D341Med (cell line): ENCODE results near the gene GLYATL3.

Source experiments
- DNase-seq: peaks from one replicate; pipeline ENCODE4 v3.0.0; 2012; ENCODE audit warnings: low spot score

GLYATL3 gene

DNA sequence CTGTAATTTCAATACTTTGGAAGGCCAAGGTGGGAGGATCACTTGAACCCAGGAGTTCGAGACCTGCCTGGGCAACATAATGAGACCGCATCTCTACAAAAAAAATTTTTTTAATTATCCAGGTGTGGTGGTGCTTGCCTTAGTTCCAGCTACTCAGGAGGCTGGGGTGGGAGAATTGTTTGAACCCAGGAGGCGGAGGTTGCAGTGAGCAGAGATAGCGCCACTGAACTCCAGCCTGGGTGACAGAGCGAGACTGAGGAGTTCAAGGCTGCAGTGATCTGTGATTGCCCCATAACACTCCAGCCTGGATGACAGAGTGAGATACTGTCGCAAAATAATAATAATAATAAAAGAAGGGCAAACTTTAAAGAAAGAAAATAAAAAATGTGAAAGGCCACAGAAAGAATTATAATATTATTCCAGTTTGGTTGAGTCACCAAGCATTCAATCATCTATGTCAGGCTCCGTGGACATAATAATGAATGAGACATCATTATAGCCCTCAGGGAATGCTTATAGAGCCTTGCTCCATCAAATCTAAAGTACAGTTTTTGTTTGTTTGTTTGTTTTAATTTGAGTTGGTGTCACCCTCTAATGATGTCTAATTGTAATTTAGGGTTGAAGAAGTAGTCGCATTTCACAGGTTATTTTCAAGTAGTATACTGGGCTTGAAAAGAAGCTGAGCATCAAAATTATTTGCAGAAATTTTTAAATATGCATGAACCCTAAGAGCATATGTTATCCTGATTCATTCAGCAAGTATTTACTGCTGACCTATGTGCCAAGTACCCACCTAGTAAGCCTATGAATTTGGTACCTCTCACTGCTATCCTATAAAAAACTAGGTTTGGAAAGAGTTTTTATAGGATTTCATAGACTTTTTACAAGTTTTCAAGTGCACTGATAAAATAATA lies 15.1 kb downstream of the GLYATL3 start:
- no peak for DNase-seq

DNA sequence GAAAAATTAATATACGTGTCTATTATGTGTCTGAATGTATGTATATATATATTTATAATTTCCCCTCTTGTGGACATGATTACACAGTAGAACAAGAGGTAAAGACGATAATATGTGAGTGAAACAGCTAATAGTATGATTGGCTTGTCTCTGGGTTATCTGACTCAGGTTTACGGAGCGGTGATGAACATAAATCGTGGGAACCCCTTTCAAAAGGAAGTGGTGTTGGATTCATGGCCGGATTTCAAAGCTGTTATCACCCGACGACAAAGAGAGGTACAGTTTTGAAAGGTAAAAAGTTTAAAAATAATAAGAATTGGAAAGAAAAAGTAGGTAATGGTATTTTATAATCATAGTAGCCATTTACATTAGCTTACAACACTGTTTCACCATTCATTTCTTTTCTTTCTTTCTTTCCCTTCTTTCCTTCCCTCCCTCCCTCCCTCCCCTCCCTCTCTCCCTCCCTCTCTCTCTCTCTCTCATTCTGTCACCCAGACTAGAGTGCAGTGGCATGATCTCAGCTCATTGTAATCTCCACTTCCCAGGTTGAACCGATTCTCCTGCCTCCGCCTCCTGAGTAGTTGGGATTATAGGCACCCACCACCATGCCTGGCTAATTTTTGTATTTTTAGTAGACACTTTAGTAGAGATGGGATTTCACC lies 15.9 kb downstream of the GLYATL3 start:
- no peak for DNase-seq

- DNase-seq: no peak
Measured at GRCh38 chr6:49516147-49516505, 16.4 kb downstream of the GLYATL3 start.

- DNase-seq: no peak
Measured at GRCh38 chr6:49517919-49518318, 18.2 kb downstream of the GLYATL3 start.

DNA sequence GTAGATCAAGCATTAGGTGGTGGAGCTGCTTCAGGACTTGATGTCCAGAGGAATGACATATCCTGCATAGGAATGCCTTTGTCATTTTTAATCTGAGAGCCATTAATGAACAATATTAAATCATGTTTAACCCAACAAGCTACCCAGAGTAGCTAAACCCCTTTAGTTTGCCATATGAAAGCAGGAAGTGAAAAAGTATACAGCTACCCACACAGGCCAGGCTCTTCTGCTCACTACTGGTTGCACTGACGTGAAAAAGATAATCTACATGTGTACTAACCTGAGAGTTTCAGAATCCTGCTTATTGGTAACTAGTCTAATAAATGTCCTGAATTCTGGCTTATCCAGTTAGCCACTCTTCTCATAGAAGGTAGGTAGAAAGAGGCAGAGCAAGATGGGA lies 19.9 kb downstream of the GLYATL3 start:
- DNase-seq: no peak

GRCh38 chr6:49522710-49523593 lies 23.2 kb downstream of the GLYATL3 start:
- DNase-seq: no peak

DNA sequence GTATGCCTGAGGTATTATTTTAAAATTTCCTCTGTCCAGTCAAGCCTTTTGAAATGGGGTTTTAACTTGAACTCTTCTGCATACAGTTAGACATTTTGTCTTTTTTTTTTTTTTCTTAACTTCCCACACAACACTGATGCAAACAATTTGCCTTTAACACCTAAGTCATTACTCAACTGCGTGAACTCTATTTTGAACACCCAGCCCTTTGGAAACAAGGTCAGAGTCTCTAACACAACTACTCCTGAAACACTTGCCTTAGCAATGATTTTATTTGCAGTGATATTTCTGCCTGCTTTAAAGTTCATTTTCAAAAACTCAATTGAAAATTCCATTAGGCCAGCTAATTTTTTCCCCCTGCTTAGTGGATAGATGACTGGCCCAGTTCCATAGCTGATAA lies 24.2 kb downstream of the GLYATL3 start:
- DNase-seq: no peak

DNA sequence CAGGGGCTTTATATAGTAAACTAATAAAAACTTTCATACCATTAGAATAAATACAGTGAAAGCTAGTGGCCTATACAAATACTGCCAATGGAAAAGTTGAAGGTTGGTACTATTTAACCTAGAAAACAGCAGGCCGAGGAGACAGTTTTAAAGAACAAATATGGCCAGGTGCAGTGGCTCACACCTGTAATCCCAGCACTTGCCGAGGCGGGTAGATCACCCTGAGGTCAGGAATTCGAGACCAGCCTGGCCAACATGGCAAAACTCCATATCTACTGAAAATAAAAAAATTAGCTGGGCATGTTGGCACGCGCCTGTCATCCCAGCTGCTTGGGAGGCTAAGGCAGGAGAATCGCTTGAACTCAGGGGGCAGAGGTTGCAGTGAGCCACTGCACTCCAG lies 24.8 kb downstream of the GLYATL3 start:
- no peak for DNase-seq

DNA sequence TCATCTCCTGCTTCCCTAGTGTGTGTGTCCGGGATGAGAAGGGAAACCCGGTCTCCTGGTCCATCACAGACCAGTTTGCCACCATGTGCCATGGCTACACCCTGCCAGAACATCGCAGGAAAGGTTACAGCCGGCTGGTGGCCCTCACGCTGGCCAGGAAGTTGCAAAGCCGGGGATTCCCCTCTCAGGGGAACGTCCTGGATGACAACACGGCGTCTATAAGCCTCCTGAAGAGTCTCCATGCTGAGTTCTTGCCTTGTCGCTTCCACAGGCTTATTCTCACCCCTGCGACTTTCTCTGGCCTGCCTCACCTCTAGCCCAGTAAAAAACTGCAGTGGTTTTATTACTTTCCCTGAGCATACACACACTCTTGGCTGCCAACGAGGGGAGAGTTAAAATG lies 26.9 kb downstream of the GLYATL3 start:
- no peak for DNase-seq

- no peak for DNase-seq
Measured at GRCh38 chr6:49527320-49527719, 27.6 kb downstream of the GLYATL3 start.

DNA sequence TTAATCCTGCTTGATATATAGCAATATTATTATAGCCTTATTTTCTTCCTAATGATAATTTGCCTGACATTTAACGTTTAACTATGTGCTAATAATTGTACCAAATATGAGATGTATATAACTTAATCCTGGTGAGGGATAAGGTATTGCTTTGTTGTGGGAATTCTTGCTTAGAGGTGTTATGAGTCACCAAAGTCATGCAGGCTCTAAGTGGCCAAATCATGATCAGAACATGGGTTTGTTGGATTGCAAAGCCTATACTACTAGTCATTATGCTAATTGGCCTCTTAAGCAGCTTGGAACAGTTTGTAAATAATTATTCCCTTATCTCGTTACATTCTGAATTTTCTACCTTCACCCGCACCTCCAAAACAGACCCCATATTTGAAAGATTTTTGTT lies 28.8 kb downstream of the GLYATL3 start:
- no peak for DNase-seq

DNA sequence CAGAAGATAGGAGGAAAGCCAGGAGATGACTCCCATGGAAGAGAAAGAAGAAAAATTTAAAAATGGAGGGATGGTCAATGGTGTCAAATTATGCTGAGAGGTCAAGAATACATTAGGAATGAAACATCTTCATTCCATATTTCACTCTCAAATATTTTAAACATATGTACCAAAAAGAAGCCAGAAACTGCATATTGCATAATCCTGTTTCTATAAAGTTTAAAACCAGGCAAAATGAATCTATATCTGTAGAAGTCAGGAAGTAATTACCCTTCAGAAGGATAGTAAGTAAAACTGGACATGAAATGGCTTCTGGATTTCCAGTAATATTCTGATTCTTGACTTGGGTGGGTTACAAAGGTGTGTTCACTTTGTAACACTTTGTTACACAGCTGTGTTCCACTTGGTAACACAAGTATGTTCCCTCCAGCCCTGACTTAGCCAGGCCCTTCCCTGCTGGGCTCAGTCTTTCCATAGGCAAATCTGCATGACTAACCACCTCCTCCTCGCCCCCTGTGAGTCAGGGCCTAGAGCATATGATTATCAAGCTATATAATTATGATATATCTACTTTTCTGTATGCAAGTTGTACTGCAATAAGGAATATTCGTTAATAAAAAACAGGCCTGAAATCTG lies 30.5 kb downstream of the GLYATL3 start:
- no peak for DNase-seq

- no peak for DNase-seq
Measured at GRCh38 chr6:49531774-49532569, 32.2 kb downstream of the GLYATL3 start.

DNA sequence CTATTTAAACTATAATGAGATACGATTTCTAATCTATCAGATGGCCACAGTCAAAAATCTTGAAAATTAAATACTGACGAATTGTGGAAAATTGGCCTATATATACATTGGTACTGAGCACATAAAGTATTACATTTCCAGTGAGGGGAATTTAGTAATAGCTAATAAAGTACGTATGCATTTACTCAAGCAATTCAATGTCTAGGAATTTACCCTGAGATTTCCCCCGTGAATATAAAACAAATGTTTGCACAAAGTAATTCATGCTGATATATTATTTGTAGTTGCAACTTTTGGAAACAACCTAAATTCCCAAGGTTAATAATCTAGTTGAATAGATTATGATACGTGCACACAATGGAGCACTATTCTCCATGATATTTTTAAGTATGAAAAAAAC lies 36.1 kb downstream of the GLYATL3 start:
- DNase-seq: no peak

DNA sequence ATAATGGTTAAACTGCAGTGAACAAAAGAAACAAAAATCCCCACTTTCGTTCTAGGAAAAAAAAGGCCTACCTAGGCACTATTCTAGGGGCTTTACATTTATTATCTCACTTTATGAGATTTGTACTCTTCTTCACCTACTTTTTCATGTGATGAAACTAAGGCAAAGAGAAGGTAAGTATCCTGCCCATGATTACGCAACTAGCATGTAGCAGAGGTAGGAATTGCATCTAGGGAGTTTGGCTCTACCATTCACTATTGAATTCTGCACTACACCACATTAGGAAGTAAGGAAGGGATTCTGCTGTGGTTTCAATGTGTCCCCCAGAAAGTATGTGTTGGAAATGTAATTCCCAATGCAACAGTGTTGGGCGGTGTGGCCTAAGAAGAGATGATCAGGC lies 39.4 kb downstream of the GLYATL3 start:
- DNase-seq: no peak

DNA sequence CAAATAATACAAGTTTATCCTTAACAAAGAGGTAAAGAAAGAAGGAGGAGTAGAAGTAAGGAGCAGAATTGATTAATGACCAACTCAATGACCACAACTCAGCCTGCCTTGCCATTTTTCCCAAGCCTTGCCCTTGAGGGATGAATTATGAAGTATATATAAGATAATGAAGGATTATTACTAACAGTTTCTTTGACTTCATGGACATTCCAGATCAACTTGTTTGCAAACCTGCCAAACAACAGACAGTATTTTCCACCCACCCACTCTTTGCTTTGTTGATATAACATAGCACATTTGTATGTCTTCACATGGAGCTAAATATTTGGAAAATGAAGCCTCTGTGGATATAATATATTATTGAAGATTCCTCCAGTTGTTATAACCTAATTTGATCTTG lies 40.9 kb downstream of the GLYATL3 start:
- DNase-seq: no peak

DNA sequence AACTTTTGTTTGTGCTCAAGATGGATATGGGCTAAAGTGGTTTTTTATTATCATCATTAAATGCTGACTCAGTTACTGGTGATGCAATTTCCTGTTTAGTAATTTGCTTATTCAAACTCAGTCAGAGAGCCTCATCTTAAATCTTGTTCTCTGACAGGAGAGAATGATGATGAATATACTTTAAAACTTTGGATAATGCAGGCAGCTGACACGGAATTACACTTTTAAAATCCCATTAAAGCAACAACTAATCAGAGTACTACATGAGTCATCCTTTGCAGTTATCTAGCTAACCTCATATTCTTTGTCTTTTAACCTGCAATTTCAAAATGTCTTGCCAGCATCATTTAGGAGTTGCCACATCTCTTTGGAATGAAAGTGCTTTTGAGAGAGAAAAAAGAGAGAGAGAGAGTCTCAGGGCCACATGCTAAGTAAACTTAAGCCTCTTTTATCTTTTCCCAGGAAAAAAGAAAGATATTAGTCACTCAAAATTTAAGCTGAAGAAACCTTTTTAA lies 41.5 kb downstream of the GLYATL3 start:
- DNase-seq: no peak

DNA sequence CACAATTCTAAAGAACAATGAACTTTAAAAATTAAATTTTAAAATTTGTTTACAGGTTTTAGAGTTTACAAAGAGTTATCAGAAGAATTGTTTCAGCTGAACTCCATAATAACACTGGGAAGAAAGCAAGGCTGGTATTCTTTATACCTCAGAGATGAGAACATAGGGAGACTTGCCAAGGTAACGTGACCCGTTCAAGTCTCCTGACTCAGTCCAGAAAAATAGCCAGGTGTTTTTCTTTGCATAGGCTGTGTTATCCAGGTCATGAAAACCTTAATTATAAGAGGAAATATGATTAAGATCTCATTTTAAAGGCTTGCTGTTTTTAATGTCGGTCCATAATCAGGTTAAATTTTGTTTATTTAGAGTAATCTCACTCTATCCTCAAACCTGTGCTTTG lies 42.2 kb downstream of the GLYATL3 start:
- DNase-seq: no peak

DNA sequence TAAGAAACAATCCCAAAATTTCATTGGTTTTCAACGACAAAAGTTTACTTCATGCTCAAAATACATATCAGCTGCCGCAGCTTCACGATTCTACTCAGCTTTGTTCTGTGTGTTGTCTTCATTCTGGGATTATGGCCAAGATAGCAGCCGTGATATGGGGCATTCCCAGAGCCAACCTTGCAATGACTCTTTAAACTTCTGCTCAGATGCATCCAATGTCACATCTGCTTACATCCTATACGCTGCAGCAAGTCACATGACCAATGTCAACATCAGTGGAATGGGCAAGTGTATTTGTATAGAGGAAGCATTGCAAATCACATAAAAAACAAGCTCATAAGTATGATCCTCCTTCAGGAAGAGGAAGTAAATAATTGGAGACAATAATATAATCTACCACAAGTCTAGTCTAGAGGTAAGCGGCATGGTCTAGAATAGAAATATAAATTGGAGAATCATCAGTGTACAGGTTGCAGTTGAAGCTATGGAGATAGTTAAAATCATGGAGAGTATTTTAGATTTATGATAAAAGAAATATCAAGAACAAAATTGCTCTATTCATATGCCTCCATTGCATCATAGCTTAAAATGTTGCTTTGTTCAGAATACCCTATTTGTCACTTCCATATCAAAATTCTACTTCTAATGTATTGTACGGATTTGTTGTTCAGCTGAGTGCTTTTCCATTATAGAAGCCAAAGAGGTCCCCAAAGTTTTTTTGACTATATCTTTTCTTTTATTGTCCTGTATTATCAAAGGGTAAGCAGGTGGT lies 43.5 kb downstream of the GLYATL3 start:
- no peak for DNase-seq

DNA sequence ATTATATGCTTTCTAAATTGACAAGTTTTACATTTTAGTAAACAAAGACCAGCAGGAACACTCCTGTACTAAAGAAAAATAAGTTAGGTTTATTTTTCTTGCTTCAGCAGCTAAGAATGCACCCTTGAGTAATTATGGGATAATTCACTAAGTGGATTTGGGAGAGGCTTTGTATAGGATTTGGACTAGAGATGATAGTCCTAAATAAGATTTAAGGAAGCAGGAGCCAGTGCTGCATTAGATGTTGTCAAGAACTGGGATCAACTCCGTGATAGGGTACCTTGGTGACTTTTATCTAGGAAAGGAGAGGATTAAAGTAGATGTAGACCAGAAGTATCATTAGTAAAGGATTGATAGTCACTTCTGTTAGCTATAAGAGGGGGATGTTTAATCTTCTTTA lies 46.6 kb downstream of the GLYATL3 start:
- DNase-seq: peak; percentile 53
